Middle frontal gyrus (tissue), 1 donor: Measurements from ENCODE around the gene THBS2.
"Not testable (repeated sequence)": the region's sequence is repeated elsewhere in the genome, so short reads cannot be mapped to it uniquely, and the experiment has no call there.

Source experiments
- DNase-seq: peaks from one replicate; pipeline ENCODE4 v3.0.0-alpha.2; 2015; ENCODE audit warnings: low spot score; ENCODE audit errors: extremely low spot score

The THBS2 gene

DNA sequence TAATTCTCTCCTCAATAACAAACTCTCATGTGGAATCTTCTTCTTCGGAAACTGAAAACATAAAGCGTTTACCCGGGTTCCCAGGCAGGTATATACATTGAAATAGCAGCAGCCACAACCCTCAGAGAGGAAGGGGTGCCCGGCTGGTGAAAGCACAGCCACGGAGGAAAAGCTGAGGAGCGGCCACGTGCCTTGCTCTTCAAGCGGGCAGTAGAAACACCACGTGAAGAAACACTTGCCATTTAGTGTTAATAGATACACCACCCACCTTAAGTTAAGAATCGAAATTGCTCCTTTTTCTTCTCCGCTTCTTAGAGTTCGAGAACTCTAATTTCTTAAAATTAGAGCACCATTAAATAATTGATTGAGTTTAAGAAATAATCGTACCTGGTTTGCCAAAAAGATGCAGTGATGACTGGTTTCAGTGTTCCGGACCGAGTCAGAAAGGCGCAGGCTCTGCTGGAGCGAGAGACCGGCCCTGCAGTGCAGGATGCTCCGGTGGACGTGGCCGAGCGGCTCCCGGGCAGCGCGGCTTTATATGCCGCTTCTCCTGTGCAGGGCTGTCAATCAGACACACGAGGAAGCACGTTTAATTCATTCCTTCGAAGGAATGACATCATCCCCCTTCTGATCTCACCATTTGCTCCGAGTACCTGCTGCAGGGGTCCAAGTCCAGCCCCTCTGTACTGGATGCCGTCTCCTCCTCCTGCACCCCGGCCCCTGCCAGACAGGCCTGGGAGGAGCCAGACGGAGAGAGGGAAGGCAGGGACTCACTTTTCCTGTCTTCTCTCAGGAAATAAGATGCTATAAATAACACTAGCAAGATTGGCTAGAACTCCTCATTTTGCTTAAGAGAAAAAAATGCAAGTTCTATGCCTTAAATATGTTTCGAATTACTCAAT is at the start of gene THBS2:
TSS of gene THBS2 (minus strand) at position 510 of the 902 bp plus-strand sequence. CDS start 3,062 bp downstream, outside the sequence.
- no peak for DNase-seq

GRCh38 chr6:169302716-169303115 is 49.1 kb upstream of the THBS2 start:
- no peak for DNase-seq

DNA sequence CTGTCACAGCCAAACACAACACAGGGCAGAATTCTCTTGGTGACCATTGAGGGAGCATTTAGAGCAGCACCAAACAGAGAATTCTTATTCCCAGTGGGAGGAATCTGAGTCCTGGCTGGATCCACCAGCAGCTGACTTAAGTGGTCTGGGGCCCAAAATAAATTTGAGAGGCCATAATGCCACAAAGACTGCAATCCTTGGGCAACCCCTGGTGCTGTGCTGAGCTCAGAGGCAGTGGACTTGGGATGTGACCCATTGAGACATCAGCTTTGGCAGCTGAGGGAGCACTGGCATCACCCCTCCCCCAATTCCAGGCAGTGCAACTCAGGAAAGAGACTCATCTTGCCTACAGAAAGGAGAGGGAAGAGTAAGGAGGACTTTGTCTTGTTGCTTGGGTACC is 48.6 kb upstream of the THBS2 start:
- no peak for DNase-seq

DNA sequence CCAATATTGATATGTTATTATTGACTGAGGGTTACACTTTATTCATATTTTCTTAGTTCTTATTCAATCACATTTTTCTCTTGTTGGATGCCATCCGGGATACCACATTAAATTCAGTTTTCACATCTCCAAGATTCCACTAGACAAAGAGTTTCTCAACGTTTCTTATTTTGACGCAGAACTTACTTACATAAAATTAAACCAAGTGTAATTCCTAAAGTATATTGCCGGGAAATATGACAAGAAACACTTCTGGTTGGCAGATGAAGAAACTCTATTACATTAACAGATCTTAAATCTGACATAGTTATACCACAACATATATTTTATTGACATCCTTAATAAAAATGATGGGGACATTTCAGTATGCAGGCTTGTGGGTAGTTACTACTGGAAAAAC is 47.3 kb upstream of the THBS2 start:
- DNase-seq, result no peak

DNA sequence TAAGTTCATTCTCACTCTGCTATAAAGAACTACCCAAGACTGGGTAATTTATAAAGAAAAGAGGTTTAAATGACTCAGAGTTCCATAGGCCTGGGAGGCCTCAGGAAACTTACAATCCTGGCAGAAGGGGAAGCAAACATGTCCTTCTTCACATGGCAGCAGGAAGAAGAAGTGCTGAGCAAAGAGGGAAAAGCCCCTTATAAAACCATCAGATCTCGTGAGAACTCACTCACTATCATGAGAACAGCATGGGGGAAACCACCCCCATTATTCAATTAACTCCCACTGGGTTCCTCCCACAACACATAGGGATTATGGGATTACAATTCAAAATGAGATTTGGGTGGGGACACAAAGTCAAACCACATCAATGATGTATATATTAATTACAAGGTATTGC is 45.0 kb upstream of the THBS2 start:
- not testable (repeated sequence) for DNase-seq

GRCh38 chr6:169296622-169297021 is 43.0 kb upstream of the THBS2 start:
- DNase-seq, result no peak

- no peak for DNase-seq
Observed at GRCh38 chr6:169296170-169296569, 42.5 kb upstream of the THBS2 start.

GRCh38 chr6:169293196-169293595 is 39.5 kb upstream of the THBS2 start:
- no peak for DNase-seq

DNA sequence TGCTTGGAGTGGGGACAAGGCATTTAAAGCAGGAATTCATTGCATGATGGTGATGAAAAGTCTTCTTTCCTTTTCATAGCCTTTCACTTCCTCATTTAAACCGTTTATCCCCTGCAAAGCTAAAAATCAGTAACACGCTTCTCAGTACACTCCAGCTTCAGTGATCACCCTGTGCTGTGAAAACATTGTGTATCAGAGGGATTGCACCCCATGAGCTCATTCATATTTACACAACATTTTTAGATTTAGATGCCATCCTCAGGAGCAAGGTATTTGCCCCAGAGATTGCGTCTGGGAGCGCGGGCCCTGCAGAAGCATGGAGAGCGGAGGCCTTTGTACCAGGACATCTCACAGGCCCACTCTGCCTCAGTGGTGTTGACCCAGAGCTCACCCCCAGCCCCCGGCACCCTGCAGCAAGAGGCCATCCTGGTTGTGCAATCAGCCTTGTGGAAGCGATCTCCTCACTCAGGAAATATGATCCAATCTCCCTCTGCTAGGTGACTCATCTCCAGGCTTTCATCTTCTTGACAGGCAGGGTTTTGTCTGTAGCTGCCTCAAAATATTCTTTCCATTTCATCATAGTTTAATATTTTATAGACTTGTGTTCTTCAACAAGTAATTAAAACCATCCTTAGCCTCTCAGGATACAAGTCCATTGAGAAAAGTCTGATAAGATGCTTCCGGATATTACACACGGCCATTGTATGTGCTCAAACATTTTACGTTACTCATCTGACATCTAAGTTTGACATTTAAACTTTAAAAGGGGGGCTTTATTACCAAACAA is 38.9 kb upstream of the THBS2 start:
- DNase-seq, result no peak

DNA sequence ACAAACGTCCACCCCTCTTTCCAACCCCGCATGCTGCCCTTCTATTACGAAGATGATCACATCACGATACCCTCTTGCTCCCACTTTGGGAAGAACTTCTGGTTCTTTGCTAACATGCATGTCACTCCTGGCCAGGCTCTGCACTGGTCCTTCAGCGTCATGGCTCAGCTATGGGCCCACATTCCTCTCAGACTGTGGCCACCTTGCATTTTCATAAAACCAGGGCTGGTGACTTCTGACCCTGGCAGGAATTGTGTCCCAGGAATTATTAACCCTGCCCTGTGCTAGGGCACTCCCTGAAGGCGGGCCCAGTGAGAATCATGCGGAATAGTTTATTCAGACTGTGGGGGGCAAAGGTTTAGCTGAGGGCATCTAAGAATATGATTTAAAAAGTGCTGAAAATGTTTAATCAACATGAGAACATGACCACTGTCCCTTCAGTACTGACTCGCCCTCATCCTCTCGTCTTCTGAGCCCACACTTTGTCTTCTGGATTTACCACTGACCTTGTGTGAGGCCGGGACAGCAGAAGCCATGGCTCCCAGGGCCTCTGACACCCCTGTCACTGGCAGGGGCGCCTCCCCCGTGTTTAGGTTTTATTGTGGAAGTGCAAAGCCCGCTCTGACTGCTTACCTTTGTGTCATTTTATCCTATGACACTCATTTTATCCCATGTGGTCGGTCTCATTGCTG is 38.1 kb upstream of the THBS2 start:
- DNase-seq, result no peak

GRCh38 chr6:169291148-169291547 is 37.5 kb upstream of the THBS2 start:
- DNase-seq, result no peak

DNA sequence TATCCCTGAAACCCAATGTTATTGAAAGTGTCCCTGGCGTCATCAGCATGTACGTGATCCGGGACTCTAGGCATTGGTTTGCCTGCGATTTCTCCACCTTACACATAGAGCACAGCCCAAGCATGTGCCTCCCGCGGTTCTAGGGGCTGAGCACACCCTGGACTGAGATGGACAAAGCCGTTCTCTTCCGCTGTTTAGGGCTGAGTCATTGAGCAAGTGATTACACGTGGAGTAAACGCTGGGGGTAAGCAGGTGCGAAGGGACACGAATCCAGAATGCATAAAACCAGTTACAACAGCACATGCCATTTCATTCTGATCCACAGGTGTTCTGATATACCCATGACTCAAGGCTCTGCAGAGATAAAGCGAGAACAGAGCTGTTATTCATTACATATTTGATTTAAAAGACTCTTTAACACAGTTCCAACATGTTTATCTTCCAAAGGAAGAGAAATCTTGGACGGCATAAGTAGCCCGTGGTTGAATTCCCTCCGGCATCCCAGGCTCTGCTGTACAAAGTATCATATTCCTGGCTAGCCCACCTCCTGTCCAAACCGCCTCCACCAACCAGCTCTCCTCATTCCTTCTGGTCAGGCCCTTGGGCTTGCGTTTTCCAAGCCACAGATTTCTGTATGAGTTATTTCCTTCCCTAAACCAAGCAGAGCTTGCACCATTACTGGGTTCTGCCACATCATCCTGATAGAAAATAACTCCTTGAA is 36.1 kb upstream of the THBS2 start:
- DNase-seq, result no peak

GRCh38 chr6:169289257-169289618 is 35.6 kb upstream of the THBS2 start:
- no peak for DNase-seq

DNA sequence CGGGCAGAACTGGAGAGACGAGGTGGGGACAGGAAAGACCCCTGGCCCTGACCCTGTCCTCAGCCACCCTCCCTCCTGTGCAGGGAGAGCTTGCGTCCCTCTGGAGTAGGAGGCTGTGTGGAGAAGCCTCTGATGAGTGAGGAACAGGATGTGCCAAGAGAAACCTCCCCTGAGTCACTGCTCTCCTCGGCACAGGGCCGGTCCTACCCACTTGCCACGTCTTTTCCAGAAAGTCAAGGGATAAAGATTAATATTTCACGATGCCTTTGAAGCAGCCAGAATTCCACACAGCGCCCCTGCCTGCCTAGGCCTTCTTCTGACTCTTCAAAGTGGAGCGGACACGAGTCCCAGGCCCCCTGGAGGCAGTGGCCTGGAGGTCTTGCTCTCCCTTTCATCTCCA is 34.9 kb upstream of the THBS2 start:
- DNase-seq, result no peak

- DNase-seq, result no peak
Observed at GRCh38 chr6:169287675-169288074, 34.0 kb upstream of the THBS2 start.

- no peak for DNase-seq
Observed at GRCh38 chr6:169286961-169287360, 33.3 kb upstream of the THBS2 start.

DNA sequence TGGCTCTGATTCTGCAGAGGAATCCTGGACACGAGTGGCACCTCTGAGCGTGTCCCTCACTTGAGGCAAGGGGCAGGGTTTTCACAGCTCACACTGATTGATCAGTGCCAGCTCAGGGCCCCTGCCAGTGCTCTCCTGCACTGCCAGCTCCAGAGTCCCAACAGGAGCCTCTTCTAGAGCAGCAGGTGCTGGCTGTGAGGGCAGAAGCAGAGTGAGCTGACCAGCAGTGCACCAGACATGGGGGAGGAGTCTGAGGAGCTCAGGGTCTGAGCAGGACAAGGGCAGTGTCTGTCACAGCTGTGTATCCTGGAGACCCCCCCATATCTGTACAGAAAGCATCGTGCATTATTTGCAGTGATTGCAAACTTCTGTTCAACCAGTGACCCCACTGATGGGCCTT is 31.5 kb upstream of the THBS2 start:
- DNase-seq, result no peak

DNA sequence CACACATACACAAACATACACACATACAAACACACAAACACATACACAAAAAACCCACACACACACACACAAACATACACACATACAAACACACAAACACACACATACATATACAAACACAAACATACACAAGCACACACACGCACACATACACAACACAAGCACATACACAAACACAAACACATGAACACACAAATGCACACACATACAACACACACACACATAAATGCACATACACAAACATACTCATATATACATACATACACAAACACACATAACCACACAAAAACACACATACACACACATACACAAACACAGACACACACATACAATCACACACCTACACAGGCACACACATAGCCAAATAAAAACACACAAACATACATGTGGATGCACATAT is 30.3 kb upstream of the THBS2 start:
- no peak for DNase-seq

DNA sequence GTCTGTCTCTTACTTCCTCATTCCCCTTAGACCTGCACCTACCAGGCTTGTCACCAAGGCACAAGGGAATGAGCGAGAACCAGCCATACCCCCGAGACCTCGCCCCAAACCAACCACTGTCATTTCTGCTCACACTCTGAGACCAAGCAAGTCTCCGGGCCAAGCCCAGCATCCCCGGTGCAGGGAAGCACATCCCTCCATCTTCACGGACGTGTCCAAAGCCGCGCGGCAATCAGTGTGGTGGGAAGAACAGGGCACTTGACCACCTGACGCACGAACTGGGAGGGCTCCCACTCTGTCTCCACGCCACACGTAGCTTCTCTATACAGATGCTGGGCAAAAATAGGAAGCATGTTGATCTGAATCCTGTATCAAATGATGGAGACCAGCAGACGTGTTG is 28.4 kb upstream of the THBS2 start:
- DNase-seq, result no peak

GRCh38 chr6:169277619-169278018 is 24.0 kb upstream of the THBS2 start:
- no peak for DNase-seq

DNA sequence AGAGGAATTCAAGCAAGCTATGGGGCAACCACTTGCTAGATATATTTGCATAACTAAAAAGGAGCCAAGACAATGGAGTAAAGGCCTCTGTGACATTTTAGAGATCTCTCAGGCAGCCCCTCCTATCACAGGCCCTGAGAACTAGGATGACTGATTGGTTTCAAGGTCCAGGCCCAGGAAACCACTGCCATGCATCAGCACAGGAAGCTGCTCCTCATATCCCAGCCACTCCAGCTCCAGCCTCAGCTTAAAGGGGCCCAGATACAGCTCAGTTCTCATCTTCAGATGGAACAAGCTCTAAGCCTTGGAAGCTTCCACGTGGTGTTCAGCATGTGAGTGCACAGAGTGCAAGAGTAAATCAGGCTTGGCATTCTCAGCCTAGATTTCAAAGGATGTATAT is 21.1 kb upstream of the THBS2 start:
- DNase-seq, result no peak
